HG02763 (cell line): ENCODE measurements around the gene CHCHD1.
"Not testable (repeated sequence)": the region's sequence is repeated elsewhere in the genome, so short reads cannot be mapped to it uniquely, and the experiment has no call there.

Experiments
- ATAC-seq: cut with Tn5 transposase; IDR thresholded peaks from one replicate; pipeline ENCODE4 v1.9.1; 2021; ENCODE audit warnings: mild to moderate bottlenecking, moderate library complexity; ENCODE audit not compliant: unreplicated experiment

The CHCHD1 gene

DNA sequence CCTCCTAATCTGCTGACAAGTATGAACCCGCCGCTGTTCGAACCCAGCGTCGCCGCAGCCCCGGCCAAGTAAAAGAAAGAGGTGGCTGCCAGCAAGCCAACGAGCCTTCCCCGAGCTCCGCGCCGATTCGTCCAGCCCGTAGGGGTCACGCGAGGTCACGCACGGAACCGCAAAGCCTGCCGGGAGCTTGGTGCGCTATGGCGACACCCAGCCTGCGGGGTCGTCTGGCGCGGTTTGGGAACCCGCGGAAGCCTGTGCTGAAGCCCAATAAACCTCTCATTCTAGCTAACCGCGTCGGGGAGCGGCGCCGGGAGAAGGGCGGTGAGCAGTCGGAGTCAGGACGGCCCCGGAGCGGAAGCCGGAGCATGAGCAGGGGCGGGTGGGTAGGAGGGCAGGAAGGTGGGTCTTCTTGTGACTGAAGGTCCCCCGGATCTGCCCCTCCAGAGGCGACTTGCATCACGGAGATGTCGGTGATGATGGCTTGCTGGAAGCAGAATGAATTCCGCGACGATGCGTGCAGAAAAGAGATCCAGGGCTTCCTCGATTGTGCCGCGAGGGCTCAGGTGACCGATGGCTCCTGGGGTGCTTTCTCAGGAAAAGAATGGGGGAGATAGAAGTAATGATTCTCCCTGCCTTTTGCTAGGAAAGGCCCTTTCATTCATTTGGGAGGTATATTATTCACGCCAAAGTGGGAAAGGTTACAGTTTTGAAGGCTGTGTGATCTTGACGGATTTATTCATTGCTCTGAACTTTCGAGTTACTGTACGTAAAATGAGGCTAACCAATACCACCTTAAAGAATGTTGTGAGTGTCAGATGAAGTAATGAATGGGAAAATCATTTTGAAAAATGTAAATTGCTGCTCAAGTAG, at the start of gene CHCHD1:
TSS of gene CHCHD1 (plus strand) at position 170 of the 870 bp plus-strand sequence. CDS start at position 198, 28 bp downstream.
- peak; percentile 53 for ATAC-seq

DNA sequence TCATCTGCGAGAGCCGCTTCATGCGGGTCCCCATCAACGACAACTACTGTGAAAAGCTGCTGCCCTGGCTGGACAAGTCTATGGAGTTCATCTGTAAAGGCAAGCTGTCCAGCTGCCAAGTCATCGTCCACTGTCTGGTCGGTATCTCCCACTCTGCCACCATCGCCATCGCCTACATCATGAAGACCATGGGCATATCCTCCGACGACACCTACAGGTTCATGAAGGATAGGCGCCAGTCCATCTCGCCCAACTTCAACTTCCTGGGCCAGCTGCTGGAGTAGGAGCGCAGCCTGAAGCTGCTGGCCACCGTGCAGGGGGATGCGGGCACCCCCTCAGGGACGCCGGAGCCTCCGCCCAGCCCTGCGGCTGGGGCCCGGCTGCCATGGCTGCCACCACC, 49.4 kb upstream of the CHCHD1 start:
- ATAC-seq = no peak

DNA sequence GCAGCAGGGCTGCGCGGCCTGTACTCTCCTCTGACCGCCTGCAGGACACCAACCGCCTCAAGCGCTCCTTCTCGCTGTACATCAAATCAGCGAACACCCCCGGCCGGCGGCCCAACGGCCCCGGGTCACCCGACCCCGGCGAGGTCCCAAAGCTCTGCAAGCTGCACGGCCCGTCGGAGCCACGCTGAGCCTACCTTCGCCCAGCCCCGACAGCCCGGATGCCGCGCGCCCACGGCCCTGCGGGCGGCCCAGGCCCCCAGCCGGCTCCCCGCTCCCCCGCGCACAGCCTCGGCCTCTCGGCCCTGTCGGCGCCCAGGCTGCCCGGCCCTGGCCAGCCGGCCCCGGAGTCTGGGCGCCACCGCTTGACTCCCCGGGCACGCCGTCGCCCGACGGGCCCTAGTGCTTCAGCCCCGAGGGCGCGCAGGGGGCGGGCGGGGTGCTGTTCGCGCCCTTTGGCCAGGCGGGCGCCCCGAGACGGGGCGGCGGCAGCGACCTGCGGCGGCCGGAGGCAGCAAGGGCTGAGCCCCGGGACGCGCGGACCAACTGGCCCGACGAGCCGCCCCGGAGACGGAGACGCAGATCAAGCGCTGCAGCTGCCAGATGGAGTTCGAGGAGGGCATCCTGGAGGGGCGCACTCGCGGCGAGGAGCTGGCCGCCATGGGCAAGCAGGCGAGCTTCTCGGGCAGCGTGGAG, 48.8 kb upstream of the CHCHD1 start:
- no peak for ATAC-seq

DNA sequence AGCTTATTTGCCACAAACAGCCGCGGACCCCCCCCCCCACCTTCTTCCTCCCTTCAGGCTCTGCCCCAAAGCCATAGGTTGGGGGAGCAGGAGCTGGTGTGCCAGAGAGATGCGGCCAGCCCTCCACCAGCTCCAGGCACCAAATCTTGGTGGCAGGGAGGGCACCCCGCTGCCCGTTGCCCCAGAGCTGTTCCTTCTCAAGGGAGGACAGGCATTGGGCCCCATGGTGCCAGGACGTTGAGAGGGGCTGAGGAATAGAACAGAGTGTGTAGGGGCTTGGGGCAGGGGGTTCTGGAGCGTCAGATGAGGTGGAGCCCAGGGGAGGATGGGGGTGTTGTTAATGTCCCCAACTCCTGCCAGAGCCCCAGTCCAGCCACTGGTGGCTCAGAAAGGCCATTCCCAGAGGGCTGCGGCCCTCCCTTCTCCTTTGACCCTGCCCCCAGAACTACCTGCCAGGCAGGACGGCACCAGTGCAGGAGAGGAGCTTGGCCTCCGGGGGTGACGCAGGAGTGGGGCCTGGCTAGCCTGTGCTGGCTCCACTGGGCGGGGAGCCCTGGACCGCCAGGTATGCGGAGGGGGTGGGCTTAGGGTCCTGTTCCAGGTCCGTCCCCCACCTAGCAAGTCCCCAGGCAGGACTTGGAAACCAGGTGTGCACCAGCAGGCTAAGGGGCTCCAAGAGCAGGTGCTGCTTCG, 47.7 kb upstream of the CHCHD1 start:
- no peak for ATAC-seq

DNA sequence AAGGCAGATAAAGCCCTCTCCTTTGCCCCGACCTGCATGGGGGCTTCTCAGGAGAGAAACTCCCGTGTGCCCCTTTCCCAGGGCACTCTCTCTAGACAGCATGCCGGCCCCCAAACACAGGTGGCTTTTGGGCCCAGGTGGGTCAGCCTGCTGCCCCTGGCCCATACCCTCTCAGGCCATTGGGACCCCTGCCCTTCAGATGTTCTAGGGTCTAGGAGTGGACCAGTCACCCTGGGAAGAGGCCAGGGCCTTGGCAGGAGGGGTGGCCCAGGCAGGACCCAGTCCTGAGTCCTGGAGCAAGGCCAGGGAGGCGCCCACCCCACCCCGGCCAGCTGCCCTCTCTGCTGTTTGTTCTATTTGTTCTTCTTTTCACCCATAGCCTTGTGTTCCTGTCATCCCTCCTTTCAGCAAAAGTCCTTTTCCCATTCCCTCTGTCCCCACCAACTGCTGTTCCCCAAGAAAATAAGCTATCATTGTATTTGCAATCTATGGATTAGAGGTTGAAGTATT, 47.0 kb upstream of the CHCHD1 start:
- ATAC-seq = no peak

DNA sequence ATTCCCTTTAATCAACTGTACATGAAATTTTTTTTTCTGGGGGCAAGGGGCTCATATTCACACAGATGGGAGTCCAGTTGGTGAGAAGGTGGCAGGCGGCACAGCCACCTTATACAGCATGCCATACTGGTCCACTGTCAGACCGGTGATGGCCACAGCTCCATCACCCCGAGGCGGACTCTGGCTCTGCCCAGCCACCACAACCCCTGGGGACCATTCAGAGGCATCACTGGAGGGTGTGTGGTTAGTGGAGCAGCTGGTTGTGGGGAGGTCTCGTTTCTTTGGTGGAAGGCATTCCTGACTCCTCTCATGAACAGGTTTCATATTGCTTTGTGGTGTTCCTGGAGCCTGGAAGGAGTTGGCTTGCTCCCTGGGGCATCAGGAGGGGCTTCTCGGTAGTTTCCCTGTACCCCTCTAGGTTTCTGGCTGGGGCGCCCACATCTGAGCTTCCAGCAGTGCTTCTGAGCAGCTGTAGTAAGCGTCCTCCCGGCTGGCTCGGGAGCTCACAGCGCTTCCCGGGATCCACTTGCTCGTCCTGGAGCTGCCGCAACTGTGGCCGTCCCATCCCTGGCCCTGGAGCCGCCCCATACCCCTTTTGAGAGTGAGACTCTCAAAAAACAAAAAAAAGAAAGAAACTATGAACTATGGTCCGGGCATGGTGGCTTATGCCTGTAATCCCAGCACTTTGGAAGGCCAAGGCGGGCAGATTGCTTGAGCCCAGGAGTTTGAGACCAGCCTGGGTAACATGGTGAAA, 41.2 kb upstream of the CHCHD1 start:
- not testable (repeated sequence) for ATAC-seq

DNA sequence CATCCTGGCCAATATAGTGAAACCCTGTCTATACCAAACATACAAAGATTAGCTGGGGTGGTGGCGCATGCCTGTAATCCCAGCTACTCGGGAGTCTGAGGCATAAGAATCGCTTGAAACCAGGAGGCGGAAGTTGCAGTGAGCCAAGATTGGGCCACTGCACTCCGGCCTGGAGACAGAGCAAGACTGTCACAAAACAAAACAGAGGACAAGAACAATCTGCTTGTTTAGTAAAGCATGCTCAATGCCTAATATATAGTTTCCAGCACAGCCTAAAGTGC, 39.5 kb upstream of the CHCHD1 start:
- ATAC-seq = no peak

DNA sequence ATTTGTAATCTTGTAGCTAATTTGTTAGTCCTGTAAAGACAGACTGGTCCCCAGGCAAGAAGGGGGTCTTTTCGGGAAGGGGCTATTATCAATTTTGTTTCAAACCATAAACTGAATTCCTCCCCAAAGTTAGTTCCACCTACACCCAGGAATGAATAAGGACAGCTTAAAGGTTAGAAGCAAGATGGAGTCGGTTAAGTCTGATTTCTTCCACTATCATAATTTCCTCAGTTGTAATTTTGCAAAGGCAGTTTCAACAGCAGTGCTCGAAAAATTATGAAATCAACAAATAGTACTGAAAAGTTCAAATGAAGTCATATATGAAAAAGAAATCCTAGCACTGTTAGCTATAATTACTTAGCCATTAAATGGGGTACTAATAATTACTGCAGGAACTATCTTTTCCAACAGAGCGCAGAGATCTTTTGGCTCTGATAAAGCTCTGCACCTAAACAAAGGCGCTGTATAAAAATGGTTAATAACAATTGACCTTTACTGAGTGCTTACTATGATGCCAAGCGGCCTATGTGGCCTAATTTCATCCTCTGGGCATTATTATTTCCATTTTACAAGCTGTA, 38.4 kb upstream of the CHCHD1 start:
- ATAC-seq = no peak

DNA sequence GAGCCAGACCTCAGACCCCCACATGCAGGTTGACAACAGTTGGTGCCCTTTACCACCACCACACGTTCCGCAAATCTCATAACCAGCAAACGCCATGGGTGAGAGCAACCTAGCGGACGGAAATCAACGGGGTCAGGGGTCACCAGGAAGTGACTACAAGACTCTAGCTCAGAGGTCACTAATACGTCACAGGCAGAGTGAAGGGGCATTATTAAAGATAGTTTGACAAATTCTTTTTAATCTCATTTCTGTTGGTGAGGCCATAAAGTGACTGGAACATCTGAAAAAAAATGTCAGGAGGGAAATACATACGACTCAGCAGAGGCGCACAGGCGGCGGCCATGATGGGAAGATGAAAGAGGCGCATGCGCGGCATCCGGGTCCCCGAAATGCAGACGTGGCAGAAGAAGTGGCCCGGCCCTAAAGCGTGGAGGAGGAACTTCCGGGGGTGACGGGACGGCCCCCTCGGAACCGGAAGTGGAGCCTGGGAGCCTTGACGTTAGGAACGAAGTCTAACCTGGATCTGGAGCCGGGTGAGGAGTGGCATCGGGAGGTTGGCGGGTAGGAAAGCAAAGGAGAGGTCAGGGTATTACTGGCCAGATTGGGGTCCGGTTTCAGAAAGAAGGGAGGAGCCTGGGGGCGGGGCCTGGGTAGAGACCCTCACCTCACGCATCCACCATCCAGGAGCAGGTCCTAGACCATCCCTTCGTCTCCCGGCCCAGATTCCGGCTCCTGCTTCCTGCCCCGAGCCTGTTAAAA, 37.8 kb upstream of the CHCHD1 start, which contains the start of gene SEC24C:
TSS of gene SEC24C (plus strand) at position 468 of the 759 bp plus-strand sequence. CDS start 2,461 bp downstream, outside the sequence.
- peak; percentile 90 for ATAC-seq

DNA sequence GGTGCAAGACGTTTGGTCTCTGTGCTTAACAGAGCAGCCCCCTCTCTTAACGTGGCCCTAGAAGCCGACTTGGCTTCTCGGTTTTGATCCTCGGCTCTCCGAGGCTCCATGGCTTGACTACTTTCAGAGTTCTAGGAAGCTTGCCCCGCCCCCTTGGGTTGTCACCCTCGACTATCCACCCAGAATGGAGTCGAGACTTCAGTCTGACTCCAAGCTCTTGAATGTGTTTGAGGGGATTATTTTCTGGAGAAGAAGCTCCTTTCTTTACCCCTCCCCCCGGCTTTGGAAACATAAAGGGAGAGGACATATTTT, 37.2 kb upstream of the CHCHD1 start:
- ATAC-seq = peak; percentile 13

DNA sequence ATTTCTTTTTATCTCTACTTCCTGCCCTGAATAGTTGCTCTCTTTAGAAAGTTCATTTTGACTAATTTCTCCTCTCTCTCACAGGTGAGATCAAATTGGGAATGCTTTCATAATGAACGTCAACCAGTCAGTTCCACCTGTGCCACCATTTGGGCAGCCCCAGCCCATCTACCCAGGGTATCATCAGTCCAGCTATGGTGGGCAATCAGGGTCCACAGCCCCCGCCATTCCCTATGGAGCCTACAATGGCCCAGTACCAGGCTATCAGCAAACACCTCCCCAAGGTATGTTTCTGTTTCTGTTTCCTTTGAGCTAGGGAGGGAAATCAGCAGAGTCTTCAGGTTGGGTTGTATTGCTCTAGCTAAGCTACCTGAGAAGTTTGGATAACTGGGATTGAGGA, 35.1 kb upstream of the CHCHD1 start:
- no peak for ATAC-seq

DNA sequence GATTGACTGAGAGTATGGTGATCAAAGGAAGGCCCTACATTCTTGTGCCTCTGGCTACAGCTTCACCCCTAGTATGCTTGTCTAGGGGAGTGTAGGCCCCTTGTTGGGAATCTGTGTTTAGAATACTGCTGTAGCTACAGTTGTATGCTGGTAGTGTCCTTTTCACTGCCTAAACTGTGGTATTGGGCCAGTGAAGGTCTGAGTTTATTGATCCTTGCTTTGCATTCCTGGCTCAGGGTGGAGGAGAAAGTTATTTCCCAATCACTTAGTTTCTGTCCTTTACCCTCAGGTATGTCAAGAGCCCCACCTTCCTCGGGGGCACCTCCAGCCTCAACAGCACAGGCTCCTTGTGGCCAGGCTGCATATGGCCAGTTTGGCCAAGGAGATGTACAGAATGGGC, 31.0 kb upstream of the CHCHD1 start:
- ATAC-seq = no peak

DNA sequence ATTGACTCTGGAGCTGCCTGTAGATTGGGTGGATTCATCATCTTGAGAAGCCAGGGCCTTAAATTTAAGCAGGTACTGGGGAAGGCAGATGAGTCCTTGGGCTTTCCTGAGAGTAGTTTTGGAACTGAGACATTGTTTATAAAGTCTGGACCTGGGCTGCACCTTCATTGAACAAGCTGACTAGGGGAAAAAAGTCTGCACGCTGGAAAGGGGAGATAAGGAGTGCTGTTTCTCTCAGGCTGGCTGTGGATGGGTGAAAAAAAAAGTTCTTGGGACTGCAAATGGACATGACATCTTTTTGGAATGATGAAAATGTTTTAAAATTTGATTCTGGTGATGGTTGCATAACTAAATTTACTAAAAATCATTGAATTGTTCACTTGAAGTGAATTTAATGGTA, 25.7 kb upstream of the CHCHD1 start:
- no peak for ATAC-seq

DNA sequence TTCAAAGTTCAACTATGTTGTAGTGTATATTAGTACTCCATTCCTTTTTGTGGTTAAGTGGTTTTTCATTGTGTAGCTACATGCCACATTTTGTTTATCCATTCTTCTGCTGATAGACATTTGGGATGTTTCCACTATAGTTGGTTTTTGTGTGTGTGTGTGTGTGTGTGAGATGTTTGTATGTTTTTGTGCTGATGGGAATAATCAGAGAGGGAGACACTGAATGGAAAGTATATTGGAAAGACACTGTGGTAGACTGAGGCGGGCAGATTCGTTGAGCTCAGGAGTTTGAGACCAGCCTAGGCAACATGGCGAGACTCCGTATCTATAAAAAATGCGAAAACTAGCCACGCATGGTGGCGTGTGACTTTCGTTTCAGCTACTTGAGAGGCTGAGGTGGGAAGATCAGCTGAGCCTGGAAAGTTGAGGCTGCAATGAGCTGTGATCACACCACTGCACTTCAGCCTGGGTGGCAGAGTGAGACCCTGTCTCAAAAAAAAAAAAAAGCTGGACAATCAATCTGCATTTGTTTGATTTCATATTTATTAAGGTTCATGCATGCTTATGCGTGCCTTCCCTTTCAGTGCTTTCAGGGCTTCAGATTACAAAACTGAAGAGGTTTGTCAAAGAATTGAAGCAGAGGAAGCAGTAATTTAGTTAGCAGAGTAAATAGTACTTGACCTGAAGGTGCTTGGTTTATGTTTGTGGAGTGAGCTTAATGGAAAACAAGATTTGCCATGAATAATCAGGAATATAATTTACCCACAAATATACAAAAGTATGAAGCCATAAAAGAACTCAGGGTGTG, 22.9 kb upstream of the CHCHD1 start:
- ATAC-seq = no peak

DNA sequence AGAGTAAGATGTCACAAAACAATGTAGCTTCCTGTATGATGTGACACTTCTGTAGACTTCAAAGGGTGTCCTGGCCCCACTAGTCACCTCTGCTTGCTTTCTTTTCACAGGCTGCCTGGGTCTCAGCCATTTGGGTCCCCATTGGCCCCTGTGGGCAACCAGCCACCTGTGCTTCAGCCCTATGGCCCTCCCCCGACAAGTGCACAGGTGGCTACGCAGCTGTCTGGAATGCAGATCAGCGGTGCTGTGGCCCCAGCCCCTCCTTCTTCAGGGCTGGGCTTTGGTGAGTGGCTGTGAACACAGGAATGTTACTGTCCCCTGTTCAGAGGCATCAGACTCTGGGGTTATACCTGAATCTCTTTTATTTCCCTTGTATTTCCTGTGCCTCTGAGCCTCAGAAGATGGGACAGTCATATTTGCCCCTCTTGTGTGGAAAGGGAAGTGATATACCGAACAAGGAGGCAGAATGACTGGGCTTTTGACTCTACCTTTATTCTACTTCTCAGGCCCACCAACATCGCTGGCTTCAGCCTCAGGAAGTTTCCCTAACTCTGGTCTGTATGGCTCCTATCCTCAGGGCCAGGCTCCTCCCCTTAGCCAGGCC, 22.2 kb upstream of the CHCHD1 start:
- no peak for ATAC-seq

DNA sequence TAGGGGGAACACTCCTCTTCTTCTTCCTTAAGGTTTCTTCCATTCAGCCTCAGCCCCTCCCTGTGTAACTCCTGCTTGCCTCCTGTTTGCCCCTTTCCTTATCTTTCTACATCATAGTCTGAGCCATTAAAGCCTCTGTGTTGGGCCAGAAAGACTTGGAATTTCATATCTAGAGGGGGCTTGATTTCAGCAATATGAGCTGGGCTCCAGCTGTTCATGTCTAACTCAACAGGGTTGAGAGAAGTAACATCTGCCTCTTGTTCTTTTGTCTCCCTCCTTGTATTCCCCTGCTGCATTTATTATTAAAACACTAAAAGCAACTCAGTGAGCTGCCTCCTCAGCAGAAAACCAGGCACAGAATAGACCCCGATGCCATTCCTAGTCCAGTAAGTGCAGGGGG, 20.1 kb upstream of the CHCHD1 start:
- no peak for ATAC-seq

DNA sequence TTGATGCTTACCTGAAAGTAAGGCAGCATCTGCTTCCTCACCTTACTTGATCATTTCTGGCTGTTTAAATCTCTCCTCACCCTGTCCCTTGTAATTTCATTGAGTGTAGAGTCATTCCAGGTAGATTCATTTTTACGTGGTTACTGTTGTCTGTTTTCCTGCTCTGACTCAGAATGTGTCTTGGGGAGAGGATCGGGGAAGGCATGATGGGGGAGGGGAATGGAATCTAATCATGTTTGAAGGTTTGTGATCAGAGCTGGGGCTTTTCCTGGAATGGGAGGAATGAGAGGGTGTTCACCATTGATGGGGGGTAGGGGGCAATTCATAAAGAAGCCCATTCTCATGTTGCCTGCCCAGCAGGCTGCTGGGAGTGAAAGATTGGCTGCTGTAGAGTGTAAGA, 18.9 kb upstream of the CHCHD1 start:
- ATAC-seq = no peak

DNA sequence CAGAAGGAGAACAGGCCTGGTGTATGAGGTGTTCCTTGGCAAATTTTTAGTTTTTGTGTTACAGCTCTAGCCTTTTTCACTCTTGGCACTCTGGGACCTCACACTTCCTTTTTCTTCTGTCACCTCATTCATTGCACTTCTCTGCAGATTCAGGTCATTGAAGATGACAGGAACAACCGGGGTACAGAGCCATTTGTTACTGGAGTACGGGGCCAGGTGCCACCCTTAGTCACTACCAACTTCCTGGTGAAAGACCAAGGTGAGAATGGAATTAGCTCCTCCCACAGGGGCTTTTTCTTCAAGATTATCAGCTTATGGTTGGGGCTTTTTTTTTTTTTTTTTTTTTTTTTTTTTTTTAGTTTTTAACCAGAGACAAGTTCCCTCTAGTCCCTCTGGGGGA, 18.5 kb upstream of the CHCHD1 start:
- no peak for ATAC-seq

DNA sequence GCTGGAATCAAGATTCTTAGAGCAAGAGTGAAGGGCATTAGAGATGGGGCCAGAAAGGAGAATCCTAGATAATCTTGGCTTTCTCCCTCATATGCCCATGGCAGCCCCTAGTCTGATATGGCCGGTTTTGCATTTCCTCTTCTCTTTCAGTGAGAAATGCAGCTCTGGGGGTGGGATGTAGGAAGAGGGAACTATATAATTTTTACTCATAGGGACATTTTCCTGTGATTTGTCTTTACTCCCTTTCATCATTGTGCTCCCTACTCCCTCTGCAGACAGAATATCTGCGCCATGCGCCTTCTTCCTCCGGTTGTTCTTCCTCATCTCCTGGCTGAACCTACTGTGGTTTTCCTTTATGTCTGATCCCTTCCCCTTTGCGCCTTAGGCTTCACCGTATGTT, 16.8 kb upstream of the CHCHD1 start:
- no peak for ATAC-seq
